Mucosa of descending colon (tissue), 3 donors: ENCODE data around the gene S100A6. TPM values are rescaled to one million over a fixed set of nuclear protein-coding genes. Genes with fewer than 3 reads are reported as not detected.
A peak's percentile ranks its signal among the peaks of the same experiment; 100 is the strongest.

ENCODE experiments used
- ATAC-seq: fragments of 200-7000 bp; cut with Tn5 transposase; one replicate; pipeline ENCODE4 v1.9.1; 2020; ENCODE audit warnings: mild to moderate bottlenecking, moderate library complexity
- DNase-seq, 3 donors: peaks; one replicate each; pipeline ENCODE4 v3.0.0-alpha.2; 2020
- H3K36me3 ChIP-seq: fragments of 200-600 bp; one replicate; pipeline ENCODE4 v1.8.0; 2021; ENCODE audit warnings: low read depth, mild to moderate bottlenecking
- H3K4me1 ChIP-seq: fragments of 200-600 bp; one replicate; pipeline ENCODE4 v1.8.0; 2021; ENCODE audit warnings: low read depth, mild to moderate bottlenecking
- H3K4me3 ChIP-seq: fragments of 200-600 bp; one replicate; pipeline ENCODE4 v1.8.0; 2021; ENCODE audit warnings: mild to moderate bottlenecking
- H3K9me3 ChIP-seq: fragments of 200-600 bp; one replicate; pipeline ENCODE4 v1.8.0; 2021; ENCODE audit warnings: mild to moderate bottlenecking
- intact Hi-C, 2 donors: fragments of 100-400 bp; cut with DNase I in 1 of 2; cut with micrococcal nuclease in 1 of 2; formaldehyde crosslinking; loops; one replicate each; pipeline versions ENCODE4 v1.11.0 to v1.11.1; 2022; cut with DNase I, micrococcal nuclease
- total RNA-seq, 3 donors: library from RNA; stranded (reverse); fragmentation: NEBNext Ultra II Directional in 2 of 3; extraction: Animal tissue kit (Norgen Biotek cat#: 25700) in 2 of 3; gene quantifications; one replicate each; pipeline versions ENCODE4 v1.2.1 to v1.2.4, GENCODE V29; 2021 to 2023
- TF ChIP-seq, protein P1 (sequence below): fragments of 200-600 bp; IDR thresholded peaks from one replicate; pipeline ENCODE4 v1.8.0; 2022; ENCODE audit warnings: antibody characterized with exemption, mild to moderate bottlenecking
- donor health status: DM: no; HTN: no; CAD: no; lungs with moderate emphysema.
- donor health status: DM: no; HTN: no; CAD: no.
- donor health status: DM: no; HTN: yes; CAD: no.

Gene S100A6
- total RNA-seq, 3 donors from 2014 or later: 1,327 to 1,659 (median 1,382) TPM

DNA sequence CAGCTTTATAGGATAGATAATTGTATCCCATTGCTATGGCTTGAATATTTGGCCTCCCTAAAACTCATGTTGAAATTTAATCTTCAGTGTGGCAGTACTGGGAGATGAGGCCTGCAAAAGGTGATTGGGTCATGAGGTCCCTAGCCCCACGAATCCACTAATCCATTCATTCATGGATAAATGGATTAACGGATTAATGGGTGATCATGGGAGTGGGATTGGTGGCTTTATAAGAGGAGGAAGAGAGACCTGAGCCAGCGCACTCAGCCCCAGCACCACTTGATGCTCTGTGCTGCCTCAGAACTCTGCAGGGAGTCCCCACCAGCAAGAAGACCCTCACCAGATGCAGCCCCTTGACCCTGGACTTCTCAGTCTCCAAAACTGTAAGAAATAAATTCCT, 32.0 kb downstream of the S100A6 start:
- ATAC-seq (no peak), DNase-seq (no peak)
- H3K9me3 ChIP-seq: no peaks in the 10 kb centered on the region
- H3K4me1 ChIP-seq: no peaks in the 10 kb centered on the region
- H3K4me3 ChIP-seq: no peak overlapping the region
- H3K36me3 ChIP-seq: no peaks in the 10 kb centered on the region
- intact Hi-C loops: no loop called here
- TF ChIP-seq, protein P1, sequence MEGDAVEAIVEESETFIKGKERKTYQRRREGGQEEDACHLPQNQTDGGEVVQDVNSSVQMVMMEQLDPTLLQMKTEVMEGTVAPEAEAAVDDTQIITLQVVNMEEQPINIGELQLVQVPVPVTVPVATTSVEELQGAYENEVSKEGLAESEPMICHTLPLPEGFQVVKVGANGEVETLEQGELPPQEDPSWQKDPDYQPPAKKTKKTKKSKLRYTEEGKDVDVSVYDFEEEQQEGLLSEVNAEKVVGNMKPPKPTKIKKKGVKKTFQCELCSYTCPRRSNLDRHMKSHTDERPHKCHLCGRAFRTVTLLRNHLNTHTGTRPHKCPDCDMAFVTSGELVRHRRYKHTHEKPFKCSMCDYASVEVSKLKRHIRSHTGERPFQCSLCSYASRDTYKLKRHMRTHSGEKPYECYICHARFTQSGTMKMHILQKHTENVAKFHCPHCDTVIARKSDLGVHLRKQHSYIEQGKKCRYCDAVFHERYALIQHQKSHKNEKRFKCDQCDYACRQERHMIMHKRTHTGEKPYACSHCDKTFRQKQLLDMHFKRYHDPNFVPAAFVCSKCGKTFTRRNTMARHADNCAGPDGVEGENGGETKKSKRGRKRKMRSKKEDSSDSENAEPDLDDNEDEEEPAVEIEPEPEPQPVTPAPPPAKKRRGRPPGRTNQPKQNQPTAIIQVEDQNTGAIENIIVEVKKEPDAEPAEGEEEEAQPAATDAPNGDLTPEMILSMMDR: no peak

DNA sequence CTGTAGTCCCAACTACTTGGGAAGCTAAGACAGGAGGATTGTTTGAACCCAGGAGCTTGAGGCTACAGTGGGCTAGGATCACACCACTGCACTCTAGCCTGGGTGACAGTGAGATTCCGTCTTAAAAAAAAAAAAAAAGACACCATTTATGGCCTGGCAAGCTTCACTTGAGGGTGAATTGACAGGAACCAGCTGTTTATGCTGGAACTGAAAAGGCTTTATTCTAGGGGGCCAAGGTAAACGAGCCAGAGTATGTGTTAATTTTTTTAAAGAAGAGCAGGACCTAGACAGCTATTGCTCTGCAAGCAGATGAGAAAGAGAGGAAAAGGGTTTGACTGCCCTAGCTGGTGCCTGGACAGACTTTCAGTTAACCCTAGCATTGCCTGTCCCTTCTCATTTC, 37.0 kb downstream of the S100A6 start:
- intact Hi-C loops: loop anchor here in 1 of 2 donors (5.0 kb wide), 1 partner anchor 141 kb away; the partner anchor contains the start of gene S100A9
- Histone ChIP-seq H3K36me3 (no peaks in the 10 kb centered on the region), H3K4me3 (no peak overlapping the region), H3K9me3 (no peaks in the 10 kb centered on the region), H3K4me1 (no peaks in the 10 kb centered on the region)
- DNase-seq: no peak
- no peak for ATAC-seq
- TF ChIP-seq, protein P1: no peak

DNA sequence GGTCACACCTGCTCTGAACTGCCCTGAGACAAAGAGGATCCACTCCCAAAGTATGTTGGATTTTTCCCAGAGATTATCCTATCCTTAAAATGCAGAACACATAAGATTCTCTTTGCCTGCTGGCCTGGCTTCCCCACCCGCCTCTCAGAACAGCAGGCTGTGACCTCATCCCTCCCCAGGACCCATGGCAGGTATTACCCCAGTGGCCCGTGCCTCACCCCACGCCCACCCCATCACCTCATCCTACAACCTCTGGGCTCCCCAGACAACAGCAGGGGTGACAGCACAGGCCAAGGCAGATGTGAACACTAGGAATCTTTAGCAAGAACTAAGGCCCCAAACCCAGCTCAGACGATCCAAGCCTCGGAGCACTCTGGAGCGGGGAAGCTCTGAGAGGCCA, 40.3 kb downstream of the S100A6 start:
- Histone ChIP-seq H3K4me3 (no peak overlapping the region), H3K4me1 (no peaks in the 10 kb centered on the region), H3K9me3 (no peaks in the 10 kb centered on the region), H3K36me3 (no peaks in the 10 kb centered on the region)
- ATAC-seq: no peak
- DNase-seq: no peak
- intact Hi-C loops: loop anchor here (2.0 to 5.0 kb wide), 2 partner anchors 138 to 143 kb away; partner anchors contain the start of gene S100A9 (in 1 of the 2)
- TF ChIP-seq, protein P1: no peak

DNA sequence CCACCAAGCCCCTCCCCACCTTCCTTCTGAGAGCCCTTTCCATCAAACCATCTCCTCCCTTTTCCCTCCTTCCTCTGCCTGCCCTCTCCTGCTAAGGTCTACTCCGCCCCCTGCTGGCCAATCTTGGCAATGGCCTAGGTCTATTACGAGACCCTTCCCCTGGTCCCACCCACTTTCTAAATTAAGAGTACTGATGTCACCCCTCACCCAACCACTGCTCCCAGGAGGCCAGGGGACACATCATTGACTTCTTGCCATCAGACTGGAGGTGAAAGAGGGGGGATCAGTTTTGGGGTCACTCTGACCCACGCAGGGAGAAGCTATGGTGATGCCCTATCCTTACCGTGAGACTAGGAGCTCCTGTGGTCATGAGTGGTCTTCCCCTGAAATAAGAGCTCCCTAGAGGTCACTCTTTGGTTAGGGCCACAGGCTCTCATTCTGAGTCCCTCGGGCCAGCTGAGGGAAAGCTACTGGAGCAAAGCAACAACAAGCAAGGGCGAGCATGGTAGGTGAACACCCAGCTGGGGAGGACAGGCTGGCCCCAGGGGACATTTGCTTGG, 40.7 kb downstream of the S100A6 start:
- Histone ChIP-seq H3K36me3 (no peaks in the 10 kb centered on the region), H3K4me1 (no peaks in the 10 kb centered on the region), H3K9me3 (no peaks in the 10 kb centered on the region), H3K4me3 (no peak overlapping the region)
- intact Hi-C loops: loop anchor here (2.0 to 5.0 kb wide), 2 partner anchors 138 to 142 kb away; partner anchors contain the start of gene S100A9 (in 1 of the 2)
- ATAC-seq (peak; percentile 69), DNase-seq (peak; percentile 54 to 83 (median 81))
- TF ChIP-seq, protein P1: peak; percentile 85

DNA sequence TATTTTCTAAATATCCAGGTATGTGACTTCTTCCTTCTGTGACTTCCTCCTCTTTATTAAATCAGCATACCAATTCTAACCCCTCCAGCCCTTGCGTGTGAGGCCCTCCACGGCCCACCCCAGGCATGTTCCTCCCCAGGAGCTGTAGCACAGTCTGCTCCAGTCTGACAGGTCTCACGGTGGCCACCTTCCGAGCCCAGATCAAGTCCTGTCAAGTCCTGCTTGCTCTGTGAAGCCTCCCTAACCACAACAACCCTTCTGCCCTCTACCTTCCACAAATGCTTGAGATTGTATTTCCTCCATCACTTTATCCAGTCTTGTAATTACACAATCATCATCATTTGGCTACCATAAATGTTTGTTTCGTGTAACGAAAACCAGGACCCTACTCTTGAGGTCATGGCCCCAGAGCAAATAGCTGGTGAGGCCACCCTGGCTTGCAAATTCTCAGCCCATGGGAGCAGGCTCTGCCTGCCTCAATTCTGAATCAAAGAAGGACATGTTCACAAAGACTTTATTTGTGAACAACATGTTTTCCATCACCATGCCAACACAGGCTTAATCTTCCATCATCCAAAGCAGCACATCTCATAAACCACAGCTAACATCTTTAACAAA, 42.3 kb downstream of the S100A6 start:
- TF ChIP-seq, protein P1: no peak
- DNase-seq: no peak
- Histone ChIP-seq H3K9me3 (no peaks in the 10 kb centered on the region), H3K4me3 (no peak overlapping the region), H3K4me1 (no peaks in the 10 kb centered on the region), H3K36me3 (no peaks in the 10 kb centered on the region)
- intact Hi-C loops: no loop called here
- ATAC-seq: no peak
